Neural progenitor cell (in vitro differentiated cells): ENCODE results near the gene HOXC5. TPM values are rescaled to one million over a fixed set of nuclear protein-coding genes. Genes with fewer than 3 reads are reported as not detected.

Experiments used
- DNase-seq: peaks from one replicate; pipeline ENCODE4 v3.0.0-alpha.2; 2016; ENCODE audit warnings: low spot score
- H2AFZ ChIP-seq: fragments of 200-600 bp; sonication (generic); replicated peaks from 2 replicates; pipeline ENCODE4 v1.6.1; 2016; ENCODE audit warnings: antibody characterized with exemption
- H3F3A ChIP-seq: fragments of 200-600 bp; sonication (generic); 2 replicates; pipeline ENCODE4 v1.6.1; 2016; ENCODE audit warnings: antibody characterized with exemption, low read depth
- H3K27ac ChIP-seq: fragments of 200-600 bp; sonication (generic); 2 replicates; pipeline ENCODE4 v1.5.1; 2016; ENCODE audit warnings: mild to moderate bottlenecking
- H3K27me3 ChIP-seq: fragments of 200-600 bp; sonication (generic); 2 replicates; pipeline ENCODE4 v1.6.1; 2016; ENCODE audit warnings: mild to moderate bottlenecking, moderate library complexity
- H3K36me3 ChIP-seq: fragments of 200-600 bp; sonication (generic); 2 replicates; pipeline ENCODE4 v1.5.1; 2016
- H3K4me1 ChIP-seq: fragments of 200-600 bp; sonication (generic); 2 replicates; pipeline ENCODE4 v1.6.1; 2016; ENCODE audit warnings: mixed run types
- H3K4me2 ChIP-seq: fragments of 200-600 bp; sonication (generic); 2 replicates; pipeline ENCODE4 v1.6.1; 2016
- H3K4me3 ChIP-seq: fragments of 200-600 bp; sonication (generic); 2 replicates; pipeline ENCODE4 v1.5.1; 2016
- H3K79me2 ChIP-seq: fragments of 200-600 bp; sonication (generic); 2 replicates; pipeline ENCODE4 v1.6.1; 2016; ENCODE audit warnings: low read depth
- H3K9ac ChIP-seq: fragments of 200-600 bp; sonication (generic); 2 replicates; pipeline ENCODE4 v1.6.1; 2016
- H3K9me3 ChIP-seq: fragments of 200-600 bp; sonication (generic); 2 replicates; pipeline ENCODE4 v1.5.1; 2016; ENCODE audit warnings: low read depth
- H4K20me1 ChIP-seq: fragments of 200-600 bp; sonication (generic); 2 replicates; pipeline ENCODE4 v1.6.1; 2016; ENCODE audit warnings: low read depth
- H3K27ac Mint-ChIP-seq: 3 replicates; pipeline ENCODE4 v1.8.0; 2021; ENCODE audit warnings: mixed read lengths
- H3K27me3 Mint-ChIP-seq: 2 replicates; pipeline ENCODE4 v1.8.0; 2022; ENCODE audit warnings: low read depth, mild to moderate bottlenecking, inconsistent platforms, moderate library complexity, mixed read lengths; ENCODE audit not compliant: insufficient read depth
- H3K36me3 Mint-ChIP-seq: 3 replicates; pipeline ENCODE4 v1.8.0; 2021; ENCODE audit warnings: mixed read lengths
- H3K4me1 Mint-ChIP-seq: 3 replicates; pipeline ENCODE4 v1.8.0; 2021; ENCODE audit warnings: mixed read lengths
- H3K4me3 Mint-ChIP-seq: 3 replicates; pipeline ENCODE4 v1.8.0; 2021; ENCODE audit warnings: mild to moderate bottlenecking, moderate library complexity, mixed read lengths
- H3K9me3 Mint-ChIP-seq: 3 replicates; pipeline ENCODE4 v1.8.0; 2020; ENCODE audit warnings: mixed read lengths
- EZH2 ChIP-seq: fragments of 200-600 bp; sonication (generic); IDR thresholded peaks from 2 replicates; pipeline ENCODE4 v1.6.1; 2017; ENCODE audit warnings: antibody characterized with exemption, mild to moderate bottlenecking, moderate library complexity
- EZH2phosphoT487 ChIP-seq: fragments of 200-600 bp; sonication (generic); IDR thresholded peaks from 2 replicates; pipeline ENCODE4 v1.6.1; 2017; ENCODE audit warnings: antibody characterized with exemption
- total RNA-seq: library from RNA; depleted of rRNA; stranded (reverse); fragments of >200 nt; gene quantifications from 2 replicates; pipeline ENCODE4 v1.2.3, GENCODE V29; 2015; ENCODE audit warnings: low replicate concordance
- TF ChIP-seq, protein P1 (sequence below): fragments of 200-600 bp; sonication (generic); IDR thresholded peaks from 2 replicates; pipeline ENCODE4 v1.5.1; 2017; ENCODE audit warnings: antibody characterized with exemption, mild to moderate bottlenecking

HOXC5 gene
- total RNA-seq, 1 donor from 2014 or later = not detected

DNA sequence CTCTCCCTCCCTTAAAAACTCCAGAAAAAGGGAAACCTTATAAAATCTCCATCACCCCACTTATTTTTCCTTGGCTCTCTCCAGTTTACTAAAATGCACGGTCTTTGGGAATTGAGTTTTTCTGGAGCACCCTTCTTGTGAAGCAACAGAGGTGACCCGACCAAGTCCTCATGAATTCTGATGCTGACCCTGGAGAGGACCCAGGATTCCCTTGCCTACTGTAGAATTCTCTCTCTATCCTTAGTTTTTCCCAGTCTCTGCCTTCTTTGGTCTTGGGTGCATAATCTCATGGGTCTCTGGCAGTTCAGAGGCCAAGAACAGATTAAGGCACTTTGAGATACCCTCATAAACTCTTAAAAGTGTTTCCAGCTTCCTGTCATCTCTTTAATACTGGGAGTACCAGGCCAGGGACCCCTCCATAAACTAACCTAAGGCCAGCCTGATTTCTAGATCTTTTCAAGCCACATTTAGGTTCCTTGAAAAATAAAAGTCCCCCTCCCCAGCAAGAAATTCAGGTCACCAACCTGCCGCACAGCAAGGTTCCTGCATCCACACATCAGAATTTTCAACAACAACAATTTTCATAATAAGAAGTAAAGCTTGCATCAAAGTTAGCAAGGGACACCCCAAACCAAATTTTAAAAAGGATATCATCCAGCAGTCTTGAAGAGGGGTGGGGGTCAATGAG is 15.7 kb downstream of the HOXC5 start:
- no peaks in the 10 kb centered on the region for H3K4me1 Mint-ChIP-seq
- peaks cover 93% of the 10 kb centered on the region for H3K27me3 Mint-ChIP-seq
- peaks cover 78% of the 10 kb centered on the region for H4K20me1 ChIP-seq
- no peaks in the 10 kb centered on the region for H3K36me3 ChIP-seq
- no peak overlapping the region for H3K27ac ChIP-seq
- no peak overlapping the region for H3K4me3 ChIP-seq
- no peaks in the 10 kb centered on the region for H3K79me2 ChIP-seq
- peaks cover 100% of the 10 kb centered on the region for H3K27me3 ChIP-seq
- H3K9ac ChIP-seq = no peak overlapping the region
- H3K36me3 Mint-ChIP-seq = no peaks in the 10 kb centered on the region
- H3K4me2 ChIP-seq = no peak overlapping the region
- H2AFZ ChIP-seq = no peak overlapping the region
- H3F3A ChIP-seq = no peaks in the 10 kb centered on the region
- no peak overlapping the region for H3K27ac Mint-ChIP-seq
- peaks cover 5% of the 10 kb centered on the region for H3K9me3 Mint-ChIP-seq
- no peak for DNase-seq
- TF ChIP-seq EZH2 = no peak
- TF ChIP-seq EZH2phosphoT487 = no peak
- TF ChIP-seq, protein P1, sequence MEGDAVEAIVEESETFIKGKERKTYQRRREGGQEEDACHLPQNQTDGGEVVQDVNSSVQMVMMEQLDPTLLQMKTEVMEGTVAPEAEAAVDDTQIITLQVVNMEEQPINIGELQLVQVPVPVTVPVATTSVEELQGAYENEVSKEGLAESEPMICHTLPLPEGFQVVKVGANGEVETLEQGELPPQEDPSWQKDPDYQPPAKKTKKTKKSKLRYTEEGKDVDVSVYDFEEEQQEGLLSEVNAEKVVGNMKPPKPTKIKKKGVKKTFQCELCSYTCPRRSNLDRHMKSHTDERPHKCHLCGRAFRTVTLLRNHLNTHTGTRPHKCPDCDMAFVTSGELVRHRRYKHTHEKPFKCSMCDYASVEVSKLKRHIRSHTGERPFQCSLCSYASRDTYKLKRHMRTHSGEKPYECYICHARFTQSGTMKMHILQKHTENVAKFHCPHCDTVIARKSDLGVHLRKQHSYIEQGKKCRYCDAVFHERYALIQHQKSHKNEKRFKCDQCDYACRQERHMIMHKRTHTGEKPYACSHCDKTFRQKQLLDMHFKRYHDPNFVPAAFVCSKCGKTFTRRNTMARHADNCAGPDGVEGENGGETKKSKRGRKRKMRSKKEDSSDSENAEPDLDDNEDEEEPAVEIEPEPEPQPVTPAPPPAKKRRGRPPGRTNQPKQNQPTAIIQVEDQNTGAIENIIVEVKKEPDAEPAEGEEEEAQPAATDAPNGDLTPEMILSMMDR = no peak
- no peaks in the 10 kb centered on the region for H3K9me3 ChIP-seq
- H3K4me3 Mint-ChIP-seq = no peak overlapping the region
- H3K4me1 ChIP-seq = no peaks in the 10 kb centered on the region

DNA sequence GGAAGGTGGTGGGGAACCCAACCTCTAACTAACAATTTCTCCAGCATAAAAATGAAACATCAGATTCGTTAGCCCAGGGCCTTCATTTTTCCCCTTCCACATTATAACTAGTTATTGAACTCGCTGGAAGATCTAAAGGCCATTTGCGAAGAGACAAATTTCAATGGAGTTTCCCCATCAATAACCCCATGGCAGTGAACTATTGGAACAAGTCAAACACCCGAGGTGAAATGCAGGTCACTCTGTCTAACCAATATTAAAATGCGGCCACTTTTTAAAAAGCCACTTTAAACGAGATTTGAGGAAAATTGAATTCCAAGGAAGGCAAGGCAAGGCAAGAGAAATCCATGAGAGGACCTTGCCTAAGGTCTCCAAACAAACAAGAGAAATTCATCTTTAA is 16.3 kb downstream of the HOXC5 start:
- no peaks in the 10 kb centered on the region for H3K4me1 ChIP-seq
- no peak overlapping the region for H3K4me3 ChIP-seq
- Mint-ChIP-seq H3K4me1 (no peaks in the 10 kb centered on the region), H3K27me3 (peaks cover 93% of the 10 kb centered on the region), H3K4me3 (no peak overlapping the region), H3K36me3 (no peaks in the 10 kb centered on the region), H3K27ac (no peak overlapping the region), H3K9me3 (peaks cover 5% of the 10 kb centered on the region)
- H4K20me1 ChIP-seq = peaks cover 83% of the 10 kb centered on the region
- H3K9ac ChIP-seq = no peak overlapping the region
- H3K27me3 ChIP-seq = peaks cover 100% of the 10 kb centered on the region
- no peak overlapping the region for H2AFZ ChIP-seq
- DNase-seq = no peak
- peak; percentile 22 for TF ChIP-seq EZH2
- TF ChIP-seq EZH2phosphoT487 = peak; percentile 13
- TF ChIP-seq, protein P1 = no peak
- no peak overlapping the region for H3K27ac ChIP-seq
- no peak overlapping the region for H3K4me2 ChIP-seq
- no peaks in the 10 kb centered on the region for H3K79me2 ChIP-seq
- H3F3A ChIP-seq = no peaks in the 10 kb centered on the region
- no peaks in the 10 kb centered on the region for H3K9me3 ChIP-seq
- H3K36me3 ChIP-seq = no peaks in the 10 kb centered on the region

DNA sequence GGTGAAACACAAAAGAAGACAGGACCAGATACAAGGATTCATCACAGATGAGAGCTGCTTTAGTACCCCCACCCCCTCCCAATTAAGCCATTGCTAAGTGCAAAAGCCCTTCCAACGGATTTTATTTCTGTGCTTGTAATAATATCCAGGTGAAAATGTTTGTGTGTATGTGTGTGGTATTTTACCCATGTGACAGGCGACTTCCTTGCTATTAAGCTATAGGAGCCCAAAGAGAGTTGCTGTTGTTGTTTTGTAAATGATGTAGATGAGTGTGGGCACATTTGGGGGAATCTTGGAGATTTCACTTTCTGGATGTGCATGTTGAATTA is 17.6 kb downstream of the HOXC5 start:
- peaks cover 90% of the 10 kb centered on the region for H3K27me3 Mint-ChIP-seq

More for the DNA sequence above, 17.6 kb downstream of the HOXC5 start:
- Histone ChIP-seq H2AFZ (no peak overlapping the region), H3K4me3 (no peak overlapping the region), H4K20me1 (peaks cover 90% of the 10 kb centered on the region), H3K4me2 (no peak overlapping the region), H3K9me3 (no peaks in the 10 kb centered on the region), H3K27ac (no peak overlapping the region), H3K4me1 (peaks cover 1% of the 10 kb centered on the region), H3K36me3 (no peaks in the 10 kb centered on the region), H3K27me3 (peaks cover 100% of the 10 kb centered on the region), H3F3A (no peaks in the 10 kb centered on the region), H3K79me2 (no peaks in the 10 kb centered on the region), H3K9ac (no peak overlapping the region)
- TF ChIP-seq, protein P1 = no peak
- no peak for TF ChIP-seq EZH2
- TF ChIP-seq EZH2phosphoT487 = peak; percentile 57
- Mint-ChIP-seq H3K36me3 (no peaks in the 10 kb centered on the region), H3K27ac (no peak overlapping the region), H3K4me3 (no peak overlapping the region), H3K9me3 (peaks cover 5% of the 10 kb centered on the region), H3K4me1 (no peaks in the 10 kb centered on the region)
- DNase-seq = peak; percentile 2
